HUES6 (cell line): ENCODE results near the gene SELE.

ENCODE experiments used
- H3K27ac ChIP-seq: 2 replicates; pipeline ENCODE4 v1.7.0; 2013; ENCODE audit warnings: low read depth, mild to moderate bottlenecking, low read length, inconsistent platforms
- H3K27me3 ChIP-seq: 2 replicates; pipeline ENCODE4 v1.6.1; 2013; ENCODE audit warnings: low read length; ENCODE audit not compliant: control insufficient read depth, insufficient read depth
- H3K36me3 ChIP-seq: 2 replicates; pipeline ENCODE4 v1.6.1; 2013; ENCODE audit warnings: low read length; ENCODE audit not compliant: control insufficient read depth, insufficient read depth
- H3K4me1 ChIP-seq: 2 replicates; pipeline ENCODE4 v1.6.1; 2013; ENCODE audit warnings: low read length; ENCODE audit not compliant: control insufficient read depth, insufficient read depth
- H3K4me3 ChIP-seq: 2 replicates; pipeline ENCODE4 v1.5.1; 2013; ENCODE audit warnings: low read depth, low read length
- H3K9ac ChIP-seq: one replicate; pipeline ENCODE4 v1.6.1; 2013; ENCODE audit warnings: mild to moderate bottlenecking, low read length
- H3K9me3 ChIP-seq: 2 replicates; pipeline ENCODE4 v1.6.1; 2013; ENCODE audit warnings: low read depth, low read length; ENCODE audit not compliant: control insufficient read depth, insufficient read depth

SELE gene

DNA sequence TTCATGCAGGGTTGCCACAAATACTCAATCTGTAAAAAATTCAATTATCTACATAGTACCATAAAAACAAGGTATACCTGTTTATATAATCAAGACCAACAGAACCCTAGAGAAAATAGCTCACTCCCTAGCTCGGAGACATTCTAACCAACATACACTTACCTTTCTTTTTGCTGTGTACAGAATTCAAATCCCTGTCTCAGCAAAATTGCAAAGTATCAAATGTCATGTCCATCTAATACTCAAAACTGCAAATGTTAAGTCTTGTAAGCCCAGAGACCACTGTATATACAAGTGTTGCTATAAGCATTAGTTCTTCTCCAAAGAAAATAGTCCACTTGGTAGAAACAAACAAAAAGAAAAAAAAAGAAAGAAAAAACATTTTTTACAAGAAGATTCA is 16.2 kb upstream of the SELE start:
- Histone ChIP-seq H3K27ac (no peak overlapping the region), H3K4me3 (no peak overlapping the region), H3K9ac (no peak overlapping the region), H3K36me3 (no peaks in the 10 kb centered on the region), H3K4me1 (peaks cover 14% of the 10 kb centered on the region), H3K9me3 (no peaks in the 10 kb centered on the region), H3K27me3 (no peaks in the 10 kb centered on the region)

DNA sequence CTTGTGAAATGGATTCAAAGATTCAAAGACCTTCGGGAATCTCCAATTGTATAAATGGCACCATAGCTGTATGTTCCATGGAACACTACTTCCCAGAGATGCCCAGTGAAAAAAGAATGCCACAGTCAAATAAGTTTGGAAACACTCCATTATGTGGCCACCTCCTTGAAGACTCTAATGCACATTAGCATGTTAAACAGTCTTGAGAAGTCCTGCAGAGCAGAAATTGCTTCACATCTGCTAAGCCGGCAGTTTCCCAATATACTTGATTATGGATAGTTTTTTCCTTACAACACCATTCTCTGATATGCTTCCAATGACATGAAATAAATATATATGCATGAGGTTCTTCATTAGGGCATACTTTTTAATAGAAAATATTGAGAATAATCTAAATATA is 12.7 kb upstream of the SELE start:
- H3K27ac ChIP-seq = no peak overlapping the region
- no peaks in the 10 kb centered on the region for H3K36me3 ChIP-seq
- no peaks in the 10 kb centered on the region for H3K9me3 ChIP-seq
- H3K4me3 ChIP-seq = no peak overlapping the region
- peaks cover 17% of the 10 kb centered on the region for H3K4me1 ChIP-seq
- no peak overlapping the region for H3K9ac ChIP-seq
- no peaks in the 10 kb centered on the region for H3K27me3 ChIP-seq

DNA sequence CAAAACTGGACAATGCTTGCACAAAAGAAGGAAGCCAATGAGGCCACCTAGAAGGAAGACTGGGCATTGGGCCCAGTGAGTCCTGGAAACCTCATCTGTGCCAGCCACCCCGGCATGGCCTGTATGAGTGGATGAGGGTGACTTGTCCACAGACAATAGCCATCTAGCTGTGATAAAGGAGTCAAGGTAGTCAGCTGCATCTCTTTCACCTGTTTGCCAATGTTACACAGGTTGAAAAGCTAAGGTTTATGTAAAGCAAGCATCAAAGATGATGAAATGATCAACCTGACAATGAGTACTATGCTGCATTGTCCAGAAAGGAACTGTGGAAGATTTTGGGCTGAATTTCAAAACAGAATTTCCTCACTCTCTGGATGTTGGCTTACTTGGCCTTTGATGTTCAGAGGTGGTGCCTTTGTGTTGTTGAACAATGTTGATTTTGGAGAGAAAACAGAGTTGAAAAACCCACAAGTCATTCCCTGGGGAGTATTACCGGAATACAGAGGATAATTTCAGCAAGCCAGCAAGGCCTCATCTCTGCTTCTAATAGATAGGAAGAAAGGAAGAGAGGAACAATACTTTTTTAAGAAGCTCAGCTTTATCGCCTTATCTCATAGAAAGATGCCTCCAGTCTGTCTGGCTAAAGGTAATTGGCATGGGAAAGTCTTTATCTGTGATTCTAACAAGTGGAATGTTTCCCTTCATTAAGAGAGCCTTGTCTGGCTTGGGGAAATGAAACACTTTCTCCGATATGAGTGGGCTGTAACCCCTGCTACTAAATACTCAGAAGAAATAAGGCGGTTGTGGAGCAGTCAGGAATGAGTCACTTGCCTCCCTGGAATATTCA is 11.4 kb upstream of the SELE start:
- no peak overlapping the region for H3K27ac ChIP-seq
- H3K9ac ChIP-seq = no peak overlapping the region
- H3K4me3 ChIP-seq = no peak overlapping the region
- H3K27me3 ChIP-seq = no peaks in the 10 kb centered on the region
- peaks cover 22% of the 10 kb centered on the region for H3K4me1 ChIP-seq
- no peaks in the 10 kb centered on the region for H3K36me3 ChIP-seq
- no peaks in the 10 kb centered on the region for H3K9me3 ChIP-seq

DNA sequence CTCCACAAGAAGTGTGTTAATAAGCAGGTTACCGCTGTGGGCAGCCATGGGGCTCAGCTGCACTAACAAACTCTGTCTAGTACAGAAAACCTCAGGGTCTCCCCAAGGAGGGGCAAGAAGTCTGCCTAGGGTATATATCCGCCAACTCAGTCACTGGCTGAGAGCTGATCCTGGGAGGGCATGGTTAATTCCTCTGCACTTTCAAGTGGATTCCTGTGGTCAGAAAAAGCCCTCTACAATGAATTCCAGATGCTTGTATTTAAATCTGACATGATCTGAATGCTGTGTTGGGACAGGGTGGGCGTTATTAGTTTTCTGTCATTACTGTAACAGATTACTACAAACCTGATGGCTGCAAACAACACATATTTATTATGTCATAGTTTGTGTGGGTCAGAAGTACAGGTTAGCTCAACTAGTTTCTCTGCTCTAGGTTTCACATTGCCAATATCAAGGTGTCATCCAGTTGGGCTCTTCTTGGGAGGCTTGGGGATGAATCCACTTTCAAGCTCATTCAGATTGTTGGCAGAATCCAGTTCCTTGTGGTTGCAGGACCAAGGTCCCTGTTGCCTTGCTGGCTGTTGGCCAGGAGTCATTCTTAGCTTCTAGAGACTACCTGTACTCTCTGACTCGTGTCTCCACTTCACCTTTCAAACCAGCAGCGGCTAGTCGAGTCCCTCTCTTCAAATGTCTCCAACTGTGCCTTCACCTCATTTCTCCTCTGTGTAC is 8.0 kb upstream of the SELE start:
- Histone ChIP-seq H3K27me3 (no peaks in the 10 kb centered on the region), H3K27ac (no peak overlapping the region)

DNA sequence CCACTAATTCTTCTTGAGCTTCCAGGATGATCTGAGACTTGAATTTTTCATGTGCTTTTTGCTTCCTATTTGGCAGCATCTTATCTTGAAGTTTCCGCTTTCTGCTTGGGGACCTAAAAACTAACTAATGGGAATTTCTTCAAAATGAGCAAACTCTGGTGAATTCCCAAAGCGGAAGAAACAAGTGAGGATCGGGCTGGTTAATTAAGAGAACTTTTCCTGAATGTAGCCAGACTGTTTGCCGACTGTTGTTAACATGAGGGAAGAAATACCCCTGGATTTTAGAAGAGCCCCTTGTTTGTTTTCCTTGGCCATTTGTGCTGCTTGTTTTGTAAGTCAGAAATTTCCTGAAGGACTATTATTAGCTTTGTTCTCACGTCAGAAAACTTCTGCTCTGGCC is 6.1 kb upstream of the SELE start:
- no peak overlapping the region for H3K27ac ChIP-seq
- H3K9ac ChIP-seq = no peak overlapping the region
- no peak overlapping the region for H3K4me3 ChIP-seq
- no peaks in the 10 kb centered on the region for H3K9me3 ChIP-seq
- peaks cover 7% of the 10 kb centered on the region for H3K4me1 ChIP-seq
- no peaks in the 10 kb centered on the region for H3K36me3 ChIP-seq
- H3K27me3 ChIP-seq = no peaks in the 10 kb centered on the region

More for the DNA sequence above, 8.0 kb upstream of the SELE start:
- H3K36me3 ChIP-seq = no peaks in the 10 kb centered on the region
- no peaks in the 10 kb centered on the region for H3K9me3 ChIP-seq
- H3K9ac ChIP-seq = no peak overlapping the region
- H3K4me1 ChIP-seq = peaks cover 22% of the 10 kb centered on the region
- no peak overlapping the region for H3K4me3 ChIP-seq

DNA sequence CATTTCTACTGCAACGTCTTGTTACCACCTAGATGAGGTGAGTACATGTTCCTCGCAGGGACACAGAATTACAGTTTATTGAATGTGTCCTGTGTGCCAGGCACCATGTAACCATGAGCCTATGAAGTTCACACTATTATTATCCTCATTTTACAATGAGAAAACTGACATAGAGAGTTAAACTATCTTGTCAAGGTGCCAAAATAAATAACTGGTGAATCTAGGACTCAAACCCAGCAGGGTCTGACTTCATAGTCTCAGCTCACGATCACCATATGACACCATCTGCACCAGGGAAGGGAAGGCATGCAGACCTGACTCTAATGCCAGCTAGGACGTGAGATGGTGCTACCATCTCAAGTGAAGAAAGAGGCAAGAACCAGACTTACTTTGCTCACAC is 2.4 kb downstream of the SELE start:
- Histone ChIP-seq H3K9ac (no peak overlapping the region), H3K27ac (no peak overlapping the region), H3K36me3 (no peaks in the 10 kb centered on the region), H3K4me3 (no peak overlapping the region), H3K4me1 (no peaks in the 10 kb centered on the region), H3K9me3 (no peaks in the 10 kb centered on the region), H3K27me3 (no peaks in the 10 kb centered on the region)

DNA sequence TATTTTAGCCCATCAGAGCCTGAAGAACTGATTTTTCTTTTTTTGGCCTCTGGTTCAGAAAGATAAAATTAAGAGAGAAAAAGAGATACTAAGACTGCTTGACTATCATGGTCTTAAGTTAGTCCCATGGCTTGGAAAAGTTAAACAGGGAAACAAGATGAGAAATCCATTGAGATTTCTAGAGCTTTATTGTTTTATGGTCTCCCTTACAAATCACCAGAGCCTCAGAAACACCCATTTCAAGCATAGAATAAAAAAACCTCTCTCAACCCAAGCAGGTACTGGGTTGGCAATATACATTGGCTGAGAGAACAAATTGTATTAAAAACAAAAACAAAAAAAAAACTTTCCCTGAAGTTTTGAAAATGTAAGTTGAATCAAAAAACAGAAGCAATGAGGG is 3.9 kb downstream of the SELE start:
- no peak overlapping the region for H3K27ac ChIP-seq
- H3K9me3 ChIP-seq = no peaks in the 10 kb centered on the region
- H3K9ac ChIP-seq = no peak overlapping the region
- no peaks in the 10 kb centered on the region for H3K27me3 ChIP-seq
- H3K36me3 ChIP-seq = no peaks in the 10 kb centered on the region
- H3K4me3 ChIP-seq = no peak overlapping the region
- no peaks in the 10 kb centered on the region for H3K4me1 ChIP-seq

DNA sequence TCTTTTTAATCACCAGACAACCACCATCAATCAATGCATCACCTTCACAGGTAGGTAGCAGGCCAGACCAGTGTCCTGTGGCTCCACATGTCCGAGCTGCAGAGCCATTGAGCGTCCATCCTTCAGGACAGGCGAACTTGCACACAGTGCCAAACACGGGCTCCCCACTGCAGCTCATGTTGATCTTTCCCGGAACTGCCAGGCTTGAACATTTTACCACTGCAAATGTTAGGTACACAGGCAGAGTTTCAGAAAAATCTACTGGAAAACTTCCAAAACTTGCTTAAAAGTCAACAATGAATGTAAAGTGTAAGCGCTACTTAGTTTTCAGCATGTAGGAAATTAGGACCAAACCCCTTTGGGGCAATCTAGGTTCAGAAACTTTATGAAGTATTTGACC is 6.6 kb downstream of the SELE start:
- Histone ChIP-seq H3K27me3 (no peaks in the 10 kb centered on the region), H3K36me3 (no peaks in the 10 kb centered on the region), H3K4me1 (no peaks in the 10 kb centered on the region), H3K4me3 (no peak overlapping the region), H3K9me3 (no peaks in the 10 kb centered on the region), H3K27ac (no peak overlapping the region), H3K9ac (no peak overlapping the region)

DNA sequence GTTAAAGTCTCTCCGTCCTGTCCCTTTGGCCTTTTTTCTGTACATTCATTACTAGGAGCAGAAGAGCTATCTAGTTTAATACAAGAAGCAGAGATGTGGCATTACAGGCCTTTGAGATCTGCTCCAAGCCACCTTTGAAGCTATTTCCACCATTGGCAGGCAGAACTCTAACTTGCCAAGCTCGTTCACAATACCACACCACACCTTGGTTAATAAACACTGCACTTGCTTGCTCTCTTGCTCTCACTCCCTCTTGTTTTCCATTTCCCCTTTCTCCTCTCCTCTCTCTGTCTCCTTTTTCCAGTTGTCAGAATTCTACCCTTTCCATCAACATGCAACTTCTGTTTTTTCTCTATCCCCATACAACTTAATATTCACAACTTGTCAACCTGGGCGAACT is 7.0 kb downstream of the SELE start:
- Histone ChIP-seq H3K36me3 (no peaks in the 10 kb centered on the region), H3K9ac (no peak overlapping the region), H3K9me3 (no peaks in the 10 kb centered on the region), H3K27ac (no peak overlapping the region), H3K27me3 (no peaks in the 10 kb centered on the region), H3K4me3 (no peak overlapping the region), H3K4me1 (no peaks in the 10 kb centered on the region)

DNA sequence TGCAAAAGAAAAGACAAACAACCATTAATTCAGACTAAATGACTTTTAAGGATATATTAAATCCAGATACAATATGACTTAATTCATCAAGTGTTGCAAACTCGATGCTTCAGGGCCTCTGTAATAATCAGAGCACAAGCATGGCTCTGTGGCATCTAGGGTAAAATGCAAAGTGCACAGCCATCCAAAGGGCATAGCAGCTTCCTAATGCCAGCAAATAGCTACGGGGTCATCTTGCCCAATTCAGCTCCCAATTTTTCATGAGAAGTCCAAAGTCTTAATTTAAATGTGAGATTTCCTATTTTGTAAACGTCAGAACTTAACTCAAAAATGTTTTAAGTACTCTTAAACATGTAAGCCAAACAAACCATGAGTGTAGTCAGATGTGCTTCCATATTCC is 7.9 kb downstream of the SELE start:
- no peaks in the 10 kb centered on the region for H3K9me3 ChIP-seq
- no peaks in the 10 kb centered on the region for H3K36me3 ChIP-seq
- no peak overlapping the region for H3K27ac ChIP-seq
- no peak overlapping the region for H3K9ac ChIP-seq
- no peaks in the 10 kb centered on the region for H3K4me1 ChIP-seq
- H3K27me3 ChIP-seq = no peaks in the 10 kb centered on the region
- no peak overlapping the region for H3K4me3 ChIP-seq

DNA sequence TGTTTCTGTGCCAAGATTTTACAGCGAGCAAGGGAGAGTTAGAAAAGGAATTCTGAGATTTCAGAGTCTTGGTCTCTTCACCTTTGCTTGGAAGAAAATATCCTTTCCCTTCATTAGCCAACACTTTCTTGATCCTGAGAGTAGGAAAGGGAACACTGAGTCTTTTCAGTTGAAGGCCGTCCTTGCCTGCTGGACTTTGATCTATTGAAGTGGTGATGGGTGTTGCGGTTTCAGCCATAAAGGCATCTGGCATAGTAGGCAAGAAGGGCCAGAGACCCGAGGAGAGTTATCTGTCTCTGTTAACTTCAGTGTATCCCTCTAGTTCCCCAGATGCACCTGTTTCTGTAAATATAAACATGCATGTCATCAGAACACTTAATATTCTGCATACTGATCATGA is 9.7 kb downstream of the SELE start:
- H3K9ac ChIP-seq = no peak overlapping the region
- no peaks in the 10 kb centered on the region for H3K9me3 ChIP-seq
- no peak overlapping the region for H3K27ac ChIP-seq
- H3K36me3 ChIP-seq = no peaks in the 10 kb centered on the region
- H3K4me1 ChIP-seq = no peaks in the 10 kb centered on the region
- no peaks in the 10 kb centered on the region for H3K27me3 ChIP-seq
- no peak overlapping the region for H3K4me3 ChIP-seq
